MM.1S (cell line): ENCODE data around the gene STARD5.

Source experiments
- CTCF ChIP-seq: fragments of 300-600 bp; sonication (generic); IDR thresholded peaks from 2 replicates; pipeline ENCODE4 v1.5.1; 2016; ENCODE audit warnings: antibody characterized with exemption, low read length, mixed read lengths
- EZH2 ChIP-seq: fragments of 300-600 bp; sonication (generic); optimal IDR thresholded peaks from 2 replicates; pipeline ENCODE3; 2017; ENCODE audit warnings: low read depth, mild to moderate bottlenecking, antibody characterized with exemption, low read length, mixed read lengths
- EZH2phosphoT487 ChIP-seq: fragments of 300-600 bp; sonication (generic); IDR thresholded peaks from 2 replicates; pipeline ENCODE4 v1.6.1; 2018; ENCODE audit warnings: antibody characterized with exemption, low read length

GRCh38 chr15:81363276-81363675, 39.3 kb upstream of the STARD5 start:
- TF ChIP-seq CTCF (no peak), EZH2phosphoT487 (no peak), EZH2 (no peak)
